HepG2 (cell line): ENCODE results near the gene ACSL5. TPM values are rescaled to one million over a fixed set of nuclear protein-coding genes. Genes with fewer than 3 reads are reported as not detected.

Experiments
- ATF1 ChIP-seq: IDR thresholded peaks from 2 replicates; pipeline ENCODE4 v1.6.1; 2016; ENCODE audit warnings: mild to moderate bottlenecking, control low read depth
- CC2D1A ChIP-seq: sonication (generic); formaldehyde crosslinking; IDR thresholded peaks from 2 replicates; pipeline ENCODE4 v1.8.1; 2023; ENCODE audit warnings: mild to moderate bottlenecking, missing genetic modification reagents
- FOXO1 ChIP-seq: sonication (generic); formaldehyde crosslinking; IDR thresholded peaks from 2 replicates; pipeline ENCODE4 v1.4.0; 2020; ENCODE audit warnings: missing genetic modification reagents
- HOXA3 ChIP-seq: sonication (generic); formaldehyde crosslinking; IDR thresholded peaks from 2 replicates; pipeline ENCODE4 v1.5.0; 2020; ENCODE audit warnings: missing genetic modification reagents
- HOXA5 ChIP-seq: sonication (generic); formaldehyde crosslinking; IDR thresholded peaks from 2 replicates; pipeline ENCODE4 v1.4.0; 2020; ENCODE audit warnings: missing genetic modification reagents
- JARID2 ChIP-seq: sonication (generic); formaldehyde crosslinking; IDR thresholded peaks from 2 replicates; pipeline ENCODE4 v1.8.1; 2023; ENCODE audit warnings: missing genetic modification reagents, inconsistent platforms; ENCODE audit not compliant: insufficient replicate concordance
- JUN ChIP-seq: sonication (generic); formaldehyde crosslinking; IDR thresholded peaks from 2 replicates; pipeline ENCODE4 v1.4.0; 2020; ENCODE audit warnings: mild to moderate bottlenecking, missing genetic modification reagents
- NONO ChIP-seq, 2 experiments: fragments of 450-650 bp in 1 of 2; sonication (generic) in 1 of 2; formaldehyde crosslinking in 1 of 2; IDR thresholded peaks in 1 of 2; conservative IDR thresholded peaks in 1 of 2; 2 replicates each; pipeline versions ENCODE4 v1.6.1 to v1.8.0; 2017 to 2022; ENCODE audit warnings: mild to moderate bottlenecking in 1 of 2, missing genetic modification reagents in 1 of 2, moderate library complexity in 1 of 2
- TBX2 ChIP-seq: sonication (generic); formaldehyde crosslinking; IDR thresholded peaks from 2 replicates; pipeline ENCODE4 v1.5.0; 2020; ENCODE audit warnings: missing genetic modification reagents, mild to moderate bottlenecking, borderline replicate concordance
- ZNF317 ChIP-seq: sonication (generic); formaldehyde crosslinking; IDR thresholded peaks from 2 replicates; pipeline ENCODE4 v1.5.0; 2020; ENCODE audit warnings: mild to moderate bottlenecking, missing genetic modification reagents
- ZNF660 ChIP-seq: sonication (generic); formaldehyde crosslinking; IDR thresholded peaks from 2 replicates; pipeline ENCODE4 v1.5.1; 2020; ENCODE audit warnings: mild to moderate bottlenecking, low read depth, missing genetic modification reagents, borderline replicate concordance
- ZNF790 ChIP-seq: sonication (generic); formaldehyde crosslinking; IDR thresholded peaks from 2 replicates; pipeline ENCODE4 v1.8.0; 2022; ENCODE audit warnings: missing genetic modification reagents, mild to moderate bottlenecking, borderline replicate concordance
- polyA plus RNA-seq, 8 experiments: library from polyadenylated mRNA; depleted of rRNA in 3 of 8; stranded (reverse) in 7 of 8; unstranded in 1 of 8; fragments of >200 nt; fragmentation: Illumina TruSeq in 4 of 8; extraction: Trizol in 4 of 8; gene quantifications; 2 replicates each; pipeline versions ENCODE4 v1.2.1 to v1.2.3, GENCODE V29; 2011 to 2016; ENCODE audit warnings: low read depth in 4 of 8, missing spikeins in 1 of 8, mixed read lengths in 1 of 8; ENCODE audit not compliant: insufficient read depth in 1 of 8
- total RNA-seq, 5 experiments: library from RNA; depleted of rRNA; stranded (reverse); fragments of >200 nt; fragmentation: Illumina TruSeq; extraction: Trizol; gene quantifications; 2 replicates each; pipeline ENCODE4 v1.2.3, GENCODE V29; 2016; ENCODE audit warnings: low read depth in 1 of 5
- TF ChIP-seq, protein P1 (sequence below), 2 experiments: sonication (generic) in 1 of 2; formaldehyde crosslinking in 1 of 2; IDR thresholded peaks; 2 replicates each; pipeline versions ENCODE4 v1.5.1 to v1.6.1; 2011 to 2020; ENCODE audit warnings: borderline replicate concordance in 1 of 2, low read depth in 1 of 2, low read length in 1 of 2, mild to moderate bottlenecking in 1 of 2, missing genetic modification reagents in 1 of 2, moderate library complexity in 1 of 2
- TF ChIP-seq, protein P2 (sequence below): IDR thresholded peaks from 2 replicates; pipeline ENCODE4 v1.6.1; 2016; ENCODE audit warnings: low read depth, missing genetic modification reagents, missing compliant biosample characterization
- TF ChIP-seq, protein P3 (sequence below): sonication (generic); formaldehyde crosslinking; IDR thresholded peaks from 2 replicates; pipeline ENCODE4 v1.4.0; 2020; ENCODE audit warnings: missing genetic modification reagents, mild to moderate bottlenecking, borderline replicate concordance
- TF ChIP-seq, protein P4 (sequence below): sonication (generic); formaldehyde crosslinking; IDR thresholded peaks from 2 replicates; pipeline ENCODE4 v1.4.0; 2020; ENCODE audit warnings: missing genetic modification reagents, borderline replicate concordance

ACSL5 gene
- total and polyA plus RNA-seq, 2 of the 13 experiments (the other 11 are each of a cell fraction or from before 2014, with no cell fraction given): 56.4 to 82.5 TPM

DNA sequence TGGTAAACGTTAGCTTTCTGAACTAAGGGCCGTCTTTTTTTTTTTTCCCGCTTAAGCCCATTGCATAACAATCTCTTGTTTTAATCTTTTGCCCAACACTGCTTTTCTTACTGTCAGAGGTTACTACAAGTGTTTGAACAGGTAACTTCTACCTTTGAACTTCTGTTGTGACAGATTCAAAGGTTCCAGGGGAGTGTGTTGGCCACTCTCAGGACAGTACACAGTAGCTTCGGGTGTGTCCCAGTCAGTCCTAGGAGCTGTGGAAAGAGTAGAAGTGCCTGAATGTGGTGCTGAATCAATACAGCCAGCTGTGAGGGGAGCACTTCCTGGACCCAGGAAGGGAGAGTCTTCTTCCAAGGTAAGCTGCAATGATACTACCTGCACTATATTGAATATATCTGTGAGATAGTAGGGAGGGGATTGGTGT, at the start of gene ACSL5 (continued):
- TF ChIP-seq HOXA3 (peak; percentile 63; the same call in 1 of the 2 replicates), CC2D1A (CRISPR knock-in tag) (no peak), ZNF660 (no peak), ZNF790 (CRISPR knock-in tag) (no peak), JUN (CRISPR knock-in tag) (0 out of 2 replicates have a peak, but pooled peaks have one; percentile 16), JARID2 (no peak), ATF1 (peak; percentile 71), TBX2 (CRISPR knock-in tag) (peak; percentile 56; the same call in 1 of the 2 replicates), ZNF317 (CRISPR knock-in tag) (0 out of 2 replicates have a peak, but pooled peaks have one; percentile 44), NONO (IDR thresholded peaks at IDR 0.05) (no peak), NONO (CRISPR knock-in tag; conservative IDR thresholded peaks at IDR 0.05) (0 out of 2 replicates have a peak, but pooled peaks have one; percentile 36), FOXO1 (CRISPR knock-in tag) (peak; percentile 59), HOXA5 (CRISPR knock-in tag) (0 out of 2 replicates have a peak, but pooled peaks have one; percentile 48)
- TF ChIP-seq, protein P1, sequence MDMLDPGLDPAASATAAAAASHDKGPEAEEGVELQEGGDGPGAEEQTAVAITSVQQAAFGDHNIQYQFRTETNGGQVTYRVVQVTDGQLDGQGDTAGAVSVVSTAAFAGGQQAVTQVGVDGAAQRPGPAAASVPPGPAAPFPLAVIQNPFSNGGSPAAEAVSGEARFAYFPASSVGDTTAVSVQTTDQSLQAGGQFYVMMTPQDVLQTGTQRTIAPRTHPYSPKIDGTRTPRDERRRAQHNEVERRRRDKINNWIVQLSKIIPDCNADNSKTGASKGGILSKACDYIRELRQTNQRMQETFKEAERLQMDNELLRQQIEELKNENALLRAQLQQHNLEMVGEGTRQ (IDR thresholded peaks at IDR 0.05; ENCODE audit: low read depth, low read length): no peak
- TF ChIP-seq, protein P1 (CRISPR knock-in tag; IDR thresholded peaks at IDR 0.05; ENCODE audit: borderline replicate concordance): no peak
- TF ChIP-seq, protein P2, sequence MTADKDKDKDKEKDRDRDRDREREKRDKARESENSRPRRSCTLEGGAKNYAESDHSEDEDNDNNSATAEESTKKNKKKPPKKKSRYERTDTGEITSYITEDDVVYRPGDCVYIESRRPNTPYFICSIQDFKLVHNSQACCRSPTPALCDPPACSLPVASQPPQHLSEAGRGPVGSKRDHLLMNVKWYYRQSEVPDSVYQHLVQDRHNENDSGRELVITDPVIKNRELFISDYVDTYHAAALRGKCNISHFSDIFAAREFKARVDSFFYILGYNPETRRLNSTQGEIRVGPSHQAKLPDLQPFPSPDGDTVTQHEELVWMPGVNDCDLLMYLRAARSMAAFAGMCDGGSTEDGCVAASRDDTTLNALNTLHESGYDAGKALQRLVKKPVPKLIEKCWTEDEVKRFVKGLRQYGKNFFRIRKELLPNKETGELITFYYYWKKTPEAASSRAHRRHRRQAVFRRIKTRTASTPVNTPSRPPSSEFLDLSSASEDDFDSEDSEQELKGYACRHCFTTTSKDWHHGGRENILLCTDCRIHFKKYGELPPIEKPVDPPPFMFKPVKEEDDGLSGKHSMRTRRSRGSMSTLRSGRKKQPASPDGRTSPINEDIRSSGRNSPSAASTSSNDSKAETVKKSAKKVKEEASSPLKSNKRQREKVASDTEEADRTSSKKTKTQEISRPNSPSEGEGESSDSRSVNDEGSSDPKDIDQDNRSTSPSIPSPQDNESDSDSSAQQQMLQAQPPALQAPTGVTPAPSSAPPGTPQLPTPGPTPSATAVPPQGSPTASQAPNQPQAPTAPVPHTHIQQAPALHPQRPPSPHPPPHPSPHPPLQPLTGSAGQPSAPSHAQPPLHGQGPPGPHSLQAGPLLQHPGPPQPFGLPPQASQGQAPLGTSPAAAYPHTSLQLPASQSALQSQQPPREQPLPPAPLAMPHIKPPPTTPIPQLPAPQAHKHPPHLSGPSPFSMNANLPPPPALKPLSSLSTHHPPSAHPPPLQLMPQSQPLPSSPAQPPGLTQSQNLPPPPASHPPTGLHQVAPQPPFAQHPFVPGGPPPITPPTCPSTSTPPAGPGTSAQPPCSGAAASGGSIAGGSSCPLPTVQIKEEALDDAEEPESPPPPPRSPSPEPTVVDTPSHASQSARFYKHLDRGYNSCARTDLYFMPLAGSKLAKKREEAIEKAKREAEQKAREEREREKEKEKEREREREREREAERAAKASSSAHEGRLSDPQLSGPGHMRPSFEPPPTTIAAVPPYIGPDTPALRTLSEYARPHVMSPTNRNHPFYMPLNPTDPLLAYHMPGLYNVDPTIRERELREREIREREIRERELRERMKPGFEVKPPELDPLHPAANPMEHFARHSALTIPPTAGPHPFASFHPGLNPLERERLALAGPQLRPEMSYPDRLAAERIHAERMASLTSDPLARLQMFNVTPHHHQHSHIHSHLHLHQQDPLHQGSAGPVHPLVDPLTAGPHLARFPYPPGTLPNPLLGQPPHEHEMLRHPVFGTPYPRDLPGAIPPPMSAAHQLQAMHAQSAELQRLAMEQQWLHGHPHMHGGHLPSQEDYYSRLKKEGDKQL (CRISPR knock-in tag): peak; percentile 80; the same call in 1 of the 2 replicates
- TF ChIP-seq, protein P3, sequence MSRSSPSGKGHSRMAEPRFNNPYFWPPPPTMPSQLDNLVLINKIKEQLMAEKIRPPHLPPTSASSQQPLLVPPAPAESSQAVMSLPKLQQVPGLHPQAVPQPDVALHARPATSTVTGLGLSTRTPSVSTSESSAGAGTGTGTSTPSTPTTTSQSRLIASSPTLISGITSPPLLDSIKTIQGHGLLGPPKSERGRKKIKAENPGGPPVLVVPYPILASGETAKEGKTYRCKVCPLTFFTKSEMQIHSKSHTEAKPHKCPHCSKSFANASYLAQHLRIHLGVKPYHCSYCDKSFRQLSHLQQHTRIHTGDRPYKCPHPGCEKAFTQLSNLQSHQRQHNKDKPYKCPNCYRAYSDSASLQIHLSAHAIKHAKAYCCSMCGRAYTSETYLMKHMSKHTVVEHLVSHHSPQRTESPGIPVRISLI (CRISPR knock-in tag): peak; percentile 99
- TF ChIP-seq, protein P4, sequence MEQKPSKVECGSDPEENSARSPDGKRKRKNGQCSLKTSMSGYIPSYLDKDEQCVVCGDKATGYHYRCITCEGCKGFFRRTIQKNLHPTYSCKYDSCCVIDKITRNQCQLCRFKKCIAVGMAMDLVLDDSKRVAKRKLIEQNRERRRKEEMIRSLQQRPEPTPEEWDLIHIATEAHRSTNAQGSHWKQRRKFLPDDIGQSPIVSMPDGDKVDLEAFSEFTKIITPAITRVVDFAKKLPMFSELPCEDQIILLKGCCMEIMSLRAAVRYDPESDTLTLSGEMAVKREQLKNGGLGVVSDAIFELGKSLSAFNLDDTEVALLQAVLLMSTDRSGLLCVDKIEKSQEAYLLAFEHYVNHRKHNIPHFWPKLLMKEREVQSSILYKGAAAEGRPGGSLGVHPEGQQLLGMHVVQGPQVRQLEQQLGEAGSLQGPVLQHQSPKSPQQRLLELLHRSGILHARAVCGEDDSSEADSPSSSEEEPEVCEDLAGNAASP: peak; percentile 76; the same call in 1 of the 2 replicates
